OCI-LY7 (cell line): ENCODE measurements around the gene ITGB2.

ENCODE experiments used
- EZH2phosphoT487 ChIP-seq: fragments of 200-600 bp; sonication (generic); IDR thresholded peaks from 2 replicates; pipeline ENCODE4 v1.6.1; 2018; ENCODE audit warnings: low read depth, borderline replicate concordance, mild to moderate bottlenecking, mixed run types, antibody characterized with exemption, low read length, moderate library complexity, mixed read lengths
- TF ChIP-seq, protein P1 (sequence below): fragments of 200-600 bp; sonication (generic); conservative IDR thresholded peaks from 2 replicates; pipeline ENCODE4 v1.5.1; 2014; ENCODE audit warnings: mild to moderate bottlenecking, antibody characterized with exemption, low read length, moderate library complexity, mixed read lengths

DNA sequence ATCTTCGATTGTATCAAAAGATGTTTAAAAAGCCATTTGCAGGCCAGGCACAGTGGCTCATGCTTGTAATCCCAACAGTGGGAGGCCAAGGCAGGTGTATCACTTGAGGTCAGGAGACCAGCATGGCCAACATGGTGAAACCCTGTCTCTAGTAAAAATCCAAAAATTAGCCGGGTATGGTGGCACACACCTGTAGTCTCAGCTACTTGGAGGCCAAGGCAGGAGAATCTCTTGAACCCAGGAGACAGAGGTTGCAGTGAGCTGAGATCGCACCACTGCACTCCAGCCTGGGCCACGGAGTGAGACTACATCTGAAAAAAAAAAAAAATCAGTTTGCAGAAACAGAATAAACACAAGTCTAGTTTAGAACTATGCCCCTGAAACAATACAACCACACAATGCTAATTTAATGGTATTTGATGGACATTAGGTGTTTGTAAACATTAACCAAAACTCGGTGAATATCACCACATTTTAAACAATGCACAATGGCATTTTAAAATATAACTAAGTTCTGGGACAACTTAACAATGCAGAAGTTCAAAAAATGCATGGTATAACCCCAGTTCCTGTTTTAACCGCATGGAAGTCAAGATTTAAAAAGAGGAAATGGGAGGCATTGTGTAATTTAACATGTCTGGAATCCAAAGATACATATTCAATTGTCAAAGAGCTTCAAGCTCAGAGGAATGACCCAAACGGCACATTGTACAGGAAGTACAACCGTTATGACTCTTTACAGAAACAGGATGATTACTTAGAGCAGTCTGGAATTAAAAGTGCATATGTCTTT lies 40.1 kb downstream of the ITGB2 start:
- TF ChIP-seq, protein P1, sequence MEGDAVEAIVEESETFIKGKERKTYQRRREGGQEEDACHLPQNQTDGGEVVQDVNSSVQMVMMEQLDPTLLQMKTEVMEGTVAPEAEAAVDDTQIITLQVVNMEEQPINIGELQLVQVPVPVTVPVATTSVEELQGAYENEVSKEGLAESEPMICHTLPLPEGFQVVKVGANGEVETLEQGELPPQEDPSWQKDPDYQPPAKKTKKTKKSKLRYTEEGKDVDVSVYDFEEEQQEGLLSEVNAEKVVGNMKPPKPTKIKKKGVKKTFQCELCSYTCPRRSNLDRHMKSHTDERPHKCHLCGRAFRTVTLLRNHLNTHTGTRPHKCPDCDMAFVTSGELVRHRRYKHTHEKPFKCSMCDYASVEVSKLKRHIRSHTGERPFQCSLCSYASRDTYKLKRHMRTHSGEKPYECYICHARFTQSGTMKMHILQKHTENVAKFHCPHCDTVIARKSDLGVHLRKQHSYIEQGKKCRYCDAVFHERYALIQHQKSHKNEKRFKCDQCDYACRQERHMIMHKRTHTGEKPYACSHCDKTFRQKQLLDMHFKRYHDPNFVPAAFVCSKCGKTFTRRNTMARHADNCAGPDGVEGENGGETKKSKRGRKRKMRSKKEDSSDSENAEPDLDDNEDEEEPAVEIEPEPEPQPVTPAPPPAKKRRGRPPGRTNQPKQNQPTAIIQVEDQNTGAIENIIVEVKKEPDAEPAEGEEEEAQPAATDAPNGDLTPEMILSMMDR = no peak
- TF ChIP-seq EZH2phosphoT487 = no peak
